HG02852 (cell line): ENCODE results near the gene IKZF3.
"Not testable (repeated sequence)": the region's sequence is repeated elsewhere in the genome, so short reads cannot be mapped to it uniquely, and the experiment has no call there.

ENCODE experiments used
- ATAC-seq: cut with Tn5 transposase; IDR thresholded peaks from one replicate; pipeline ENCODE4 v1.9.1; 2021; ENCODE audit warnings: mild to moderate bottlenecking, moderate library complexity; ENCODE audit not compliant: unreplicated experiment

Gene IKZF3

GRCh38 chr17:39782481-39782880 lies 81.6 kb downstream of the IKZF3 start:
- ATAC-seq: no peak

- ATAC-seq: no peak
Observed at GRCh38 chr17:39781861-39782213, 82.3 kb downstream of the IKZF3 start.

GRCh38 chr17:39781031-39781860 lies 82.9 kb downstream of the IKZF3 start:
- ATAC-seq: no peak

- ATAC-seq: peak; percentile 52
Observed at GRCh38 chr17:39777534-39778365, 86.4 kb downstream of the IKZF3 start.

GRCh38 chr17:39776252-39776651 lies 87.9 kb downstream of the IKZF3 start:
- no peak for ATAC-seq

- ATAC-seq: peak; percentile 36
Observed at GRCh38 chr17:39775031-39775430, 89.1 kb downstream of the IKZF3 start.

GRCh38 chr17:39774047-39774446 lies 90.1 kb downstream of the IKZF3 start:
- no peak for ATAC-seq

GRCh38 chr17:39772987-39773934 lies 90.9 kb downstream of the IKZF3 start:
- ATAC-seq: no peak

- ATAC-seq: no peak
Observed at GRCh38 chr17:39772415-39772814, 91.7 kb downstream of the IKZF3 start.

GRCh38 chr17:39769974-39770587 lies 94.0 kb downstream of the IKZF3 start:
- peak; percentile 71 for ATAC-seq

GRCh38 chr17:39767147-39767546 lies 97.0 kb downstream of the IKZF3 start:
- no peak for ATAC-seq

- no peak for ATAC-seq
Observed at GRCh38 chr17:39765766-39766165, 98.3 kb downstream of the IKZF3 start.

GRCh38 chr17:39765175-39765574 lies 98.9 kb downstream of the IKZF3 start:
- no peak for ATAC-seq

GRCh38 chr17:39764171-39764570 lies 99.9 kb downstream of the IKZF3 start:
- ATAC-seq: not testable (repeated sequence)

- no peak for ATAC-seq
Observed at GRCh38 chr17:39763051-39763820, 100.9 kb downstream of the IKZF3 start.

- no peak for ATAC-seq
Observed at GRCh38 chr17:39761861-39762496, 102.1 kb downstream of the IKZF3 start.

GRCh38 chr17:39759204-39759603 lies 104.9 kb downstream of the IKZF3 start:
- no peak for ATAC-seq

GRCh38 chr17:39757931-39758873 lies 105.9 kb downstream of the IKZF3 start:
- no peak for ATAC-seq
